ES-I3 (cell line): ENCODE measurements around the gene LIPI.
"Not testable (repeated sequence)": the region's sequence is repeated elsewhere in the genome, so short reads cannot be mapped to it uniquely, and the experiment has no call there.

Experiments
- H3K36me3 ChIP-seq: 2 replicates; pipeline ENCODE4 v1.6.1; 2013; ENCODE audit warnings: mild to moderate bottlenecking, low read length, control low read depth, moderate library complexity; ENCODE audit not compliant: insufficient read depth
- H3K4me1 ChIP-seq: 2 replicates; pipeline ENCODE4 v1.6.1; 2013; ENCODE audit warnings: mild to moderate bottlenecking, control low read depth, low read length; ENCODE audit not compliant: insufficient read depth
- H3K9ac ChIP-seq: 2 replicates; pipeline ENCODE4 v1.6.1; 2013; ENCODE audit warnings: low read depth, mild to moderate bottlenecking, low read length, moderate library complexity
- H3K9me3 ChIP-seq: 2 replicates; pipeline ENCODE4 v1.6.1; 2013; ENCODE audit warnings: mild to moderate bottlenecking, low read length, moderate library complexity; ENCODE audit not compliant: control insufficient read depth, insufficient read depth

LIPI gene

DNA sequence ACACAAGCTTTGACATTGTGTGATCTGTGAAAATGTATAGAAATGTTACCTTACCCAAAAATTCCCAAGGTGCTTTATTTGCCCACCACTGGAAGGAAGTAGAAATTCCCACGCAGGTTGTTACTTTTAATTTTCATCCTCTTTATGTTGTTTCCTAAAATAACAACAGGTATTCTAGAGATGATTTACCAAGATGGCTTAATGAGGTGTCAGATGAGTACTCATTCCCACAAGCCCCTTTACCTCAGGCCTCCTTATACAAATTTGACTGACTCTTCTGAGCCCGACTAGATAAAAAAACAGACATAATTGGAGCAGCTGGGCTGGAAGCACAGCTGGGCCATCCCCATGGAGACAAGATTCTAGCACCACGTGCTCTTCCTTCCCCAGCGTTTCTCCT lies 114.6 kb downstream of the LIPI start:
- Histone ChIP-seq H3K9ac (no peak overlapping the region), H3K9me3 (no peaks in the 10 kb centered on the region), H3K4me1 (no peaks in the 10 kb centered on the region), H3K36me3 (0 out of 2 replicates have a peak, but pooled peaks cover 6% of the 10 kb centered on the region)

DNA sequence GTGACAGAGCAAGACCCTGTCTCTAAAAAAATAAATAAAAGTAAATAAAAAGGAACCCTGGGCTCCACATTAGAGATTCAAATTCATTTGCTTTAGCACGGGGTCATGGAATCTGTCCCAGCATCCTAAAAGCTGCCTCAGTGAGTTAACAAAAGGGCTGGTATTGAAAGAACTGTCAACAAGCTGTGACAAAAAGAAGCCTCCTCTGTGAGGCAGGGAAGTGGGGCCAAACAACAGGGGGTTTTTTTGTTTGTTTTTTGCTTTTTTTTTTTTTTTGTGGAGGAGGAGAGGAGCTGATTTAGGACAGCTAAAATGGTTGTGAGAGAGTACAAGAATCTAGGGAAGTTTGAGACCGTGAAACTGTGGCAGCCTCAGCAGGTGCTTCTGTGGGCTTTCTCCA lies 115.7 kb downstream of the LIPI start:
- H3K4me1 ChIP-seq: no peaks in the 10 kb centered on the region
- H3K9ac ChIP-seq: no peak overlapping the region
- 0 out of 2 replicates have a peak, but pooled peaks cover 6% of the 10 kb centered on the region for H3K36me3 ChIP-seq
- no peaks in the 10 kb centered on the region for H3K9me3 ChIP-seq

DNA sequence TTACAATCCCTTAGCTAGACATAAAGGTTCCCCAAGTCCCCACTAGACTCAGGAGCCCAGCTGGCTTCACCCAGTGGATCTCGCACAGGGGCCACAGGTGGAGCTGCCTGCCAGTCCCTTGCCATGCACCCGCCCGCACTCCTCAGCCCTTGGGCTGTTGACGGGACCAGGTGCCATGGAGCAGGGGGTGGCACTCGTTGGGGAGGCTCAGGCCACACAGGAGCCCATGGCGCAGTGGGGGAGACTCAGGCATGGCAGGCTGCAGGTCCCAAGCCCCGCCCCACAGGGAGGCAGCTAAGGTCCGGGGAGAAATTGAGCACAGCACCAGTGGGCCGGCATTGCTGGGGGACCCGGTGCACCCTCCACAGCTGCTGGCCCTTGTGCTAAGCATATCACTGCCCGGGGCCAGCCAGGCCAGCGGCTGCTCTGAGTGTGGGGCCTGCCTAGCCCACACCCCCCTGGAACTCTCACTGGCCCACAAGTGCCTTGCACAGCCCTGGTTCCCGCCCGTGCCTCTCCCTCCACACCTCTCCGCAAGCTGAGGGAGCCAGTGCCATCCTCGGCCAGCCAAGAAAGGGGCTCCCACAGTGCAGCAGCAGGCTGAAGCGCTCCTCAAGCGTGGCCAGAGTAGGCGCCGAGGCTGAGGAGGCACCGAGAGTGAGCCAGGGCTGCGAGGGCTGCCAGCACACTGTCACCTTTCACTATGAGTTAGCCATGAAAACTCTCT lies 117.8 kb downstream of the LIPI start:
- 0 out of 2 replicates have a peak, but pooled peaks cover 4% of the 10 kb centered on the region for H3K36me3 ChIP-seq
- no peaks in the 10 kb centered on the region for H3K4me1 ChIP-seq
- H3K9ac ChIP-seq: no peak overlapping the region
- no peaks in the 10 kb centered on the region for H3K9me3 ChIP-seq

DNA sequence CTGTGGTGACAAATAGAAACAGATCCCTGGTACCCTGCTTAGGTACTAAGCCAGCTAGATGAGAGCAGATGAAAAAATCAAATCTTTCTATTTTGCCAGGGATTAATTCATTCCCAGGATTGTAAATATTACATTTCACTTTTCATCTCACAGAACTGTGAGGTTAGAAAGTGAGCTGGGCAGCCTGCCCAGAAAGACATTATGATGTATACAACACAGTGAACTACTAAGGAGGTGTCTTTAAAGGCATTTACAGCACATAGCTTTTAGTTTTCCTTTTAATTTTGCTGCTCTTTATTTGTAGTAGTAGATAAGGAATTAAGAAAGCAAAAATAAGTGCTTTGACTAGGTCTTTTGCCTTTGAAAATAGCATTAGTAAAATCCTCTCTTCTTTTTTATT lies 120.6 kb downstream of the LIPI start:
- not testable (repeated sequence) for H3K9ac ChIP-seq, H3K36me3 ChIP-seq, H3K4me1 ChIP-seq, H3K9me3 ChIP-seq

DNA sequence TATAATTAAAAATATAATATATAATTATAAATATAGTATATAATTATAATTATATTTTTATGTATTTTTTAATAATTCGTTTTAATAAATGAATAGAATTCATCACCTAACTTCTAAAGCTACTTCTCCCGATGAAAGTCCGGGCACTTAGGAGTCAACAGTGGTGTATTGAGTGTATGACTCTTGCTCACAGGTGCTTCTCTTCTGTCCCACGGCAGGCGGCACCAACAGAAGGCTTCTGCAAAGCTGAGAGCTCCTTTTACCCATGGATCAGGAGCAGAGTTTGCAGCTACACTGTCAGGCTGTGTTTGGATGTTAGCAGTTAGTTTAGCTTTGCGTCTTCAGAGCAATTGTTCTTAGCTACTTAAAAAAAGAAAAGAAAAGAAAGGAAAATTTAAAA lies 122.4 kb downstream of the LIPI start:
- no peaks in the 10 kb centered on the region for H3K36me3 ChIP-seq
- no peaks in the 10 kb centered on the region for H3K4me1 ChIP-seq
- H3K9ac ChIP-seq: no peak overlapping the region
- no peaks in the 10 kb centered on the region for H3K9me3 ChIP-seq

DNA sequence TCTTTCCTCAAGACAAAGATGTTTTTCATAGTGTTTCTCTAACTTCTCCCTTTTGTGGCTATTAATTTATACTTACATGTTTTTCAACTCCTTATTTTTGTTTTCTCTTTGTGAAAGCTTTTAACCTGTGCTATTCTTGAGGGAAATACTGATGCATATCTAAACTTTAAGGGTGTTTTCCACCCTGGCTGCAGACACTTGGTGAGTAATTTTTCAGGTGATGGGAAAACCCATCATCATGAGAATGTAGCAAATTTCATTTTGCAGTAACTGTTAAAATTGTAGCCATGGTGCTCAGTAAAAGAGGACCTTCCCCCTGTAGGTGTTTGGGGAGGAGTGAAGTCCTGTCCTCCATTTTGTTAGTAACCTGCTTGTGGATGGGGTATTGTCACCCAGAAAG lies 124.2 kb downstream of the LIPI start:
- Histone ChIP-seq H3K36me3 (no peaks in the 10 kb centered on the region), H3K9ac (no peak overlapping the region), H3K4me1 (no peaks in the 10 kb centered on the region), H3K9me3 (no peaks in the 10 kb centered on the region)

DNA sequence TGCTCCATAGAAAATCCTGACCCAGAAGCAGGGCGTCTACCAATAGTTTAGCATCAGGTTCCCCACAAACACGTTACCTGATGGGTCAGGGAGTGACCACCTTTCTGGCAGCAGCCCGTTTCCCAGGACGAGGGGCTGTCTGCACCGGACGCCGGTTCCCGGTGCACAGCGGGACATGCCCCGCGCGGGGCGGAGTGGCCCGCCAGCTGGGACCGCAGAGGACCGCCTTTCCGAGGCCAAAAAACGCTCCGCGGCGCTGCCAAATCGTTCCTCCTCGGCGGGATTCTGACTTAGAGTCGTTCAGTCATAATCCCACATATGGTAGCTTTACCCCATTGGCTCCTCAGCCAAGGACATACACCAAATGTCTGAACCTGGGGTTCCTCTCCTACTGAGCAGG lies 126.1 kb downstream of the LIPI start:
- Histone ChIP-seq H3K36me3 (no peaks in the 10 kb centered on the region), H3K9ac (no peak overlapping the region), H3K4me1 (peaks cover 3% of the 10 kb centered on the region; the same call in 1 of the 2 replicates), H3K9me3 (no peaks in the 10 kb centered on the region)

DNA sequence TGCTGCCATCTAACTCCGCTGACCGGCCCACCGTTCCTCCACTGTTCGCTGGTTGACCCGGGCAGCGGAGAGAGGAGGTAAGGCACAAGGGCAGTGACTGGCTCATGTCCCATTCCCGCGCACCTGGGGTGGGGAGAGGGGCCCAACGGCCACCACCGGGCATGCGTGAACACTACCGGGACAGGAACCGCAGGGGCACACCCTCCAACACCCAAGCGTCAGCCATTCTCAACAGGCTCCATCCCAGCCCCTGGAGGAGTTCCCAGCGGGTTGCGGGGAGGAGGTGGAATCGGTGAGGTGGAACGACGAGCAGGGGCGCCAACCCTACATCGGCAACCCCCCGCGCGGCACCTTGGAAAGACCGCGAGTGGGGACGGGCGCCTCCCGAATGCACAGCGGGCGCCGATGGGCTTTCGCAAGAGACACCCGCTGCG lies 126.7 kb downstream of the LIPI start:
- H3K36me3 ChIP-seq: no peaks in the 10 kb centered on the region
- H3K9ac ChIP-seq: no peak overlapping the region
- H3K4me1 ChIP-seq: peaks cover 3% of the 10 kb centered on the region; the same call in 1 of the 2 replicates

DNA sequence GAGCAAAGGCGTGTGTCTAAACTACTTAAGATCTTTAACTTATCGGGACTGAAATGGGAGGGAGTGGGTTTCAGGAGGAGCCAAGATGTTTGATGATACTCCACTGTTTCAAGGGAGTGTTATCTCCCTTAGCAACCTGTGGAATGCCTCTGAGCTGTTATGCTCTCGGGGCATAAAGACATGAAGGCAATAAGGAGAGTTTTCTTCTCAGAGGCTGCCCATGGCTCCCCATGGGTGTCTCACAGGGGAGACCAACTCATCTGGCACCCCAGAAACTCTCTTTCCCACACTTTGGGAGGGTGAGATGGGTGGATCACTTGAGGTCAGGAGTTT lies 130.0 kb downstream of the LIPI start:
- Histone ChIP-seq H3K9me3 (no peaks in the 10 kb centered on the region), H3K4me1 (peaks cover 3% of the 10 kb centered on the region; the same call in 1 of the 2 replicates), H3K36me3 (no peaks in the 10 kb centered on the region), H3K9ac (no peak overlapping the region)

More for the DNA sequence above, 126.7 kb downstream of the LIPI start:
- no peaks in the 10 kb centered on the region for H3K9me3 ChIP-seq

DNA sequence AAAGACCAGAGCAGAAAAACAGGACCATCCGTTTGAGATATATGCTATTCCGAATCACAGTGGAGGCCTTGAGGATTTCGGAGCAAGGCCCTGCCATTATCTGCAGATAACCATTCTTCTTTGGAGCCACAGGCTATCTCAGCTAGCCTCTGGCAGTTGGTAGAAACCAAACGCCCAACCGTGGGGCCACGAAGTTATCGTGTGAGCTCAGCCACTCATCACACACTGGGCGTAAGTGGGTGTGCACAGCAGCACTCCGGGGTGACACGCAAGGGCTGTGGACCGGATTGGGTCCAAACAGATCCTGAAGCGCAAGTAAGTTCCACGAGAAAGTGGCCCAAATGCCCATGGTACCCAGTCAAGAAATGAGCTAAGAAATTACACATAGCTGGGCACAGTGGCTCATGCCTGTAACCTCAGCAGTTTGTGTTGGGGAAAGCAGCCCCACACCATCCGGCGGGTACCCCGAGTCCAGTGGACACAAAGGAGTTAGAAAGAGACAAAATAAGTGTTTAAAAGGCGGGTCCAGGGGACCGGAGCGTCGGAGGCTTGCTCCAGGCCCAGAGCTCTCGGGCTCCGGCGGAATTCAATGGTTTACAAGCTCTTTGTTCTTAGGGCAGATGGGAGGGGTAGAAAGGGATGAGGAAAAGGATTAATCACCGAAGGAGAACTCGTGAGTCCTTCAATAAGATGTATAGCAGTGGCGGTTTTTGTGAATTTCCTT lies 130.6 kb downstream of the LIPI start:
- H3K9ac ChIP-seq: no peak overlapping the region
- peaks cover 3% of the 10 kb centered on the region; the same call in 1 of the 2 replicates for H3K4me1 ChIP-seq
- no peaks in the 10 kb centered on the region for H3K36me3 ChIP-seq
- no peaks in the 10 kb centered on the region for H3K9me3 ChIP-seq

DNA sequence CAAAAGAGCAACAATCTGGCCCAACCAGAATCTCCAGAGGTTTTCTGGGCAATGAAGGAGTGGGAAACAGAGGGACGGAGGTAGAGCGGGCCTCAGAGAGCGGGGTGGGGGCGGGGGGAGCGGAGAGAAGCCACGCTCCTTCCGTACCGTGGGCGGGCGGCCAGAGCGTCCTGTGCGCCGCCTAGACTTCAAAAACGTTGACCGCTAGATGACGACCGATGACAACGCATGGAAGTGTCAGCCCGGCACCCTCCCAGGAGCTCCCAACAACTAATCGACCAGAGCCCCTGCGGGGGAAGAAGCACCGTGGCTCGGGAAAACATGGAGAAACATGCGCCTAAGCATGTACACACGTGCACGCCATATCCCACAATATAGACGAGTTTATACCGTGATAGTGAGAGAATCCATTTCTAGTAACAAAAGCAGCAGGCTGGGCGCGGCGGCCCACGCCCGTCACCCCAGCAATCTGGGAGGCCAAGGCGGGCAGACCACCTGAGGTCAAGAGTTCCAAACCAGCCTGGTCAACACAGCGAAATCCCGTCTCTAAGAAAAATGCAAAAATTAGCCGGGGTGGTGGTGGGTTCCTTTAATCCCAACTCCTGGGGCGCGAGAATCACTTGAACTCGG lies 131.9 kb downstream of the LIPI start:
- no peaks in the 10 kb centered on the region for H3K9me3 ChIP-seq
- H3K4me1 ChIP-seq: peaks cover 3% of the 10 kb centered on the region; the same call in 1 of the 2 replicates
- no peaks in the 10 kb centered on the region for H3K36me3 ChIP-seq
- H3K9ac ChIP-seq: no peak overlapping the region

DNA sequence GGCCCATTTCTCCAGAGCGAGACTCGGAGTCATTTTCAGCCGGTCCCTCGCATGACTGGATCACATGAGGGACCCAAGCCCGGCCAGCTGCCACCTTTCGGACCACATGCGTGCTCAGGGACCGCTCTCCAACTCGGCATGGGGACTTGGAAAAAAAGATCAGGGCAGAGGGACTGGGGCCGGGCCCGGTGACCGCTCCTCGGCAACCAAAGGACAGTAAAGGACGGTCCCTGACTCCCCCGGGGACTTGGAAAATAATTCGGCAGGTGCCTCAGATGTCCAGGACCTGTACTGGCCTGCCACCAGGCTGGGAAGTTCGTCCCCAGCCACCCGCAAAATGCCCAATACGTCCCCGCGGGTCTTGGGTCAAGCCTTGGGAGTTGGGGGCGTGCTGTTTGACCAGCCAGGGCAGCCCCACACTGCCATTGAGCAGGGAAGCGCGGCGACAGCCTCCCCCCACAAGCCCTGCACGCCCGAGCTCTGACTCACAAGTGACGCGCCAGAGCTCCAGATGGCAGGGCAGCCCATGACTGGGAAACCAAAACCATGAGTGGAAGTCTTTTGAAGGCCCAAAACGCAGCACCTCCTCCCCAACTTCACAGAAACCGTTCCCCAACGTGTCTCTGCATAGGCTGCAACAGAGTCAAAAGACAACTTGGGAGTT lies 134.5 kb downstream of the LIPI start:
- Histone ChIP-seq H3K36me3 (no peaks in the 10 kb centered on the region), H3K9ac (no peak overlapping the region), H3K4me1 (peaks cover 3% of the 10 kb centered on the region; the same call in 1 of the 2 replicates), H3K9me3 (no peaks in the 10 kb centered on the region)

DNA sequence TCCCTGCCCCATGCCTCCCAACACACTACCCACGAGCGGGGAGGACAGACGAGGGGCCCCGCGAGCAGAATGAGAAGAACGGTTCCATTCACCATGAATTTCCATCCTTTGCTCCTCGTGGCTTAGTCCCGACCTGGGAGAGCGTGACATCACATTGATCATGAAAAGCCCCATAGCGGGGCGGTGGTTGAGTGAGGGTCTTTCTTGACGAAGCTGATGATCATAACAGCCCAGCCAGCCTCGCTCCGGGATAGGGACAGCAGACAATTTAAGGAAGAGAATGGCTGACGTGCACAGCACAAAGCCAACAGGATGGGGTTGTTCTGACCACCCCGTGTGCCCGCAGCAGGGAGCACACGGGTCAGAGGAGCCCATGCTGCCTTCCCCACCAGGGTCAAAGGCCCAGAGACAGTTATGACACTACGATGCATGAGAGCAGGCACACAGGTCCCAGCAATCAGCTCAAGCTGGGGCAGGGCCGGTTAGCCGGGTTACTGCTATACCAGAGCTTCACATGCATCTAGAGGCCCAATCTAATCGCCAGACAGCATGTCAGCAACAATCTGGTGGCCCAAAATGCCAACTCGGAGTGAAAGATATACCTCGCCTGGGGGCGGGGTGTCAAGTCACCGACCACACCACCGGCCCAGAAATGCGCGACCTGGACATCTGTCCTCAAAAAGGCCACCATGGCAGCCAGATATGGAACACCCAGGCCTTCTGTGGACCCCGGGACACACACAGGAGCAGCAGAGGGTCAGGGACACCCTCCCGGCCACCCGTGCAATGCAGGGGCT lies 135.2 kb downstream of the LIPI start:
- Histone ChIP-seq H3K36me3 (no peaks in the 10 kb centered on the region), H3K9me3 (no peaks in the 10 kb centered on the region), H3K9ac (no peak overlapping the region), H3K4me1 (peaks cover 3% of the 10 kb centered on the region; the same call in 1 of the 2 replicates)

DNA sequence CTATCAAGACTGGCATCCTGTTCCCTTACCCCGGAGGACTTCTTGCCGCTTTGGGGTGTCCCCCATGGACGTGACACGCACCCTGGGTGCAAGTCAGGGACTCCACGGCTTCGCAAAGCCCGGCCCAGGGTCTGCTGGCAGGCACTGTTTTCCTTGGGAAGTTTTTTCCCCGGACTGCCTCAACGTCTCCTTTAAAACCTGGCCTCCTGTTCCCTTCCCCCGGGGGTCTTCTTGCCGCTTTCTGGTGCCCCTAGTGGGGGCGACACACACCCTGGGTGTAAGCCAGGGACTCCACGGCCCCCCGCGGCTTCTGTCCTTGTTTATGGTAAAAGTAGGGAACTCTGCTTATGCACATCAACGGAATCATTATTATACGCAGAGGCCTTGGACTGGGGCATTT lies 136.6 kb downstream of the LIPI start:
- Histone ChIP-seq H3K9ac (no peak overlapping the region), H3K4me1 (no peaks in the 10 kb centered on the region), H3K36me3 (no peaks in the 10 kb centered on the region), H3K9me3 (no peaks in the 10 kb centered on the region)
